HG02973 (cell line): ENCODE data around the gene PLAC1.

ENCODE experiments used
- ATAC-seq: cut with Tn5 transposase; IDR thresholded peaks from one replicate; pipeline ENCODE4 v1.9.1; 2021; ENCODE audit warnings: moderate library complexity; ENCODE audit not compliant: unreplicated experiment

Gene PLAC1, protein sequence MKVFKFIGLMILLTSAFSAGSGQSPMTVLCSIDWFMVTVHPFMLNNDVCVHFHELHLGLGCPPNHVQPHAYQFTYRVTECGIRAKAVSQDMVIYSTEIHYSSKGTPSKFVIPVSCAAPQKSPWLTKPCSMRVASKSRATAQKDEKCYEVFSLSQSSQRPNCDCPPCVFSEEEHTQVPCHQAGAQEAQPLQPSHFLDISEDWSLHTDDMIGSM

DNA sequence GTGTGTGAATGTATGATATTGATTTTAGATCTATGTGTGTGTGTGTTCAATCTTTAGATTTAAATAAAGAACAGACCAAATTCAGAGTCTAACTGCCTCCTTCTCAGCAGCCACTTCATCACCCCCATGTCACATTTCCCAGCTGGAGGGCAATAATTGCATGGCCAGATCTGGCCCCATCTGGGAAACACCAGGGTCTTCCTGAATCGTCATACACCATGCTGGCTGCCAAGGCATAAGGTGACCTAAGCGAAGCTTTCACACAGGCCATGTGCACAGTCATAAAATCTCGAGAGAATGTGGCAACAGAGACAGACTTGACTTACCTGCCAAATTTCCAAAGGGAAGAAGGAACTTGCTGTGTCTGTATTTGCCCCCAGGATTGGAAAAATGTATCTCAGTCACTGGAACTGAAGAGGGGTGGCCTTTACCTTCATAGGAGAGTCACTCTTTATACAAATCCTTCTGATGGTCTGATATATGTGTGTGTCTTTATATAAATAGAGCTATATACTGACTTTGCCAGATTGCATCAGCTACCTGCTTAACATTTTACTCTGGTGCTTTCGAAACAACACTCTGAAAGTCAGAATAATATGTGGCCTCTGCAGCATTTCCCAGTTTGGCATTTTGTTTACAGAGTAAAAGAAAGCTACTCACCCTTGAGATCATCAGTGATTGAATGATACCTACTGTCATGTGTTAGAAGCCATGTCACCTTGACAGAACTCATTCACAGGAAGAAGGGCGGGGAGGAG, at the start of gene PLAC1:
Gene PLAC1, minus strand, starts transcription at position 470 of the 758 bp plus-strand sequence. CDS start 91,789 bp downstream, outside the sequence.
- no peak for ATAC-seq

DNA sequence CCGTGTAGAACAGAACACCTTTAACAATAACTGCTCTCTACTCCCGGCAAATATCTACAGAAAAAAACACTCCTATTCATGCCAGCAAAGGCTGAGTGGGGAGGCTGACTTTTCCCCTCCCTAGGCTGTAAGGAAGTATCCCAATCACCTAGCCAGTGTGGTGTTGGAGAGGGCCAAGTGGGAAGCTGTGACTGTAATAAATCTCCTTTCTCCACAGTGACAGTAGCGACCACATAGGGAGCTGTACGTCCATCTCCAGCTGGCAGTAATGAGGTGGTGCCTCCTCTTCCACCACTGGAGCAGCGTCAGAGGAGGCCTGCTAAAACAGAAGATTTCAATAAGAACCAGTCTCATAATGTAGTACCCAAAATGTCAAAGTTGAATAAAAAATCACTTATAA, 47.9 kb upstream of the PLAC1 start:
- no peak for ATAC-seq

DNA sequence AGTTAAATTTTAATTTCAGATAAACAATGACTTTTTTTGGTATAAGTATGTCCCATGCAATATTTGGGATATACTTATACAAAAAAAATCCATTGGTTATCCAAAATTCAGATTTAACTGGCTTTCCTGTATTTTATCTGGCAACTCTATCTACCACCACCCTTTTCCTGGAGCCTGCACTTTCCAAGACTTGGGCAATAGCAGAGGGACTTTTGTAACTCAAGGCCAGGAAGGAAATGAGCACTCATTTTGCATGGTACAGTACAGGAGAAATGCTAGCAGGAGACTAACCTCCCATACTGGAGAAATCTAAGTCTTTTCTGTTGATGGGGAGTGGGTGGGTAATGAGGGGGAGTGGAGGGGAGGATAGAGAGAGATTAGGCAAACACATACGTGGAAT, 37.7 kb upstream of the PLAC1 start:
- ATAC-seq, result no peak

DNA sequence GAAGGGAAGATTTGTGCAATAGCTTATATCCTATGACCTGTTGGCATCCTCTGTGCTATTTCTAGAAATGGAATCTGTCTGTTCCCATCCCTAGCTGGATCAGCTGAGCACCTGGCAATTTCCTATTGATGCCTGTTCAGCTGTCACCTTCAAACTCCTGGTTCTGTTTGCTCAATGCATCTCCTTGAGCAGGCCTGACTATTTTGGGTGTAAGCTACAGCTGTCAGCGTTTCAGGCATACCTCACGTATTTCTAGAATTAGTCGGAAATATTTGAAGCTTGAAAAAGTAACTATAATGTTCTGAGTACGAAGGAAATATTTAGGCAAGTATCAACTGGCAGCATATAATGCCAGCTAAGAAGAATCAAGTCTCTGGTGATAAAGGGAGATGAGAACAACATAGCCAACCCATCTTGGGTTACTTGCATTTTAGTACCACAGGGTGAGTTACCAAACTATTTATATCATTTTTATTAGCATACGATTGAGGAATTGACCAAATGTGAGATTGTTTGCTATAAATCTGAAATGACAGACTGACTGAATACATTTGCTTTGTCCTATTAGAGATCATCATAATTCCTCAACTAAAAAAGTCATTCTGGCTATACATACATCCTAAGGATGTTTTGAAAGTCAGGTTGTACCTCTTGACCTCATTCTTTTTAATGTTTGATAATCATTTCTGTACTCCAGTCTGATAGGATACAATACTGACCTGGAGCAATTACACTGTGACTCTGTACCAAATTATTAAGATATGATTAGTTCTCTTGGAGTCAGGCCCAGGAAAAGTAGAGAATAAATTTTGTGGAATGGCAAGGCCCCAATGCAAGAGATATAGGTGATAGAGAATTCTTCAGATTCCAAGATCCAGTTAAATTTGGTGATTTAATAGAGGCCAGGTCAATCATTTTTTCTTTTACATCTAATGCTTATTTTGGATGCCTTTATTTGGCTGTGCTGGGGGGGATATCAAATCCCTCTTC, 36.4 kb upstream of the PLAC1 start:
- ATAC-seq, result no peak

DNA sequence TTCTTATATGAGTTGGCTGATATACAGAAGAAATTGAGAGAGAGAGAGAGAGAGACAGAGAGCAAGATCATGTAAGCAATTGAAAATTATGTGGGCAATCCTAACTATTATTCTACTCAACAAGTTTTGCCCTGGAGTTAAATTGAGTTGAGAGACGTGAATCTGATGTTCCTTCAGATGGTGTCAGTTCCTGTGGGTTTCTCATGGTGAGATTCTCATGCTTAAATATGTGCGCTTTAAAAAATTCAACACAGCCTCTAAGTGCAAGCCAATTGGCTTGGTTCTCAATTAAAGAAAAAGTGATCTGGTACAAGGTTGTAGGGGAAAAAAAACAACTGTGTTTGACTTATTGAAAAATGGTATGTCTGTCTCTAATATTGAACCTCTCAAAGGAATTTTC, 35.4 kb upstream of the PLAC1 start:
- no peak for ATAC-seq

DNA sequence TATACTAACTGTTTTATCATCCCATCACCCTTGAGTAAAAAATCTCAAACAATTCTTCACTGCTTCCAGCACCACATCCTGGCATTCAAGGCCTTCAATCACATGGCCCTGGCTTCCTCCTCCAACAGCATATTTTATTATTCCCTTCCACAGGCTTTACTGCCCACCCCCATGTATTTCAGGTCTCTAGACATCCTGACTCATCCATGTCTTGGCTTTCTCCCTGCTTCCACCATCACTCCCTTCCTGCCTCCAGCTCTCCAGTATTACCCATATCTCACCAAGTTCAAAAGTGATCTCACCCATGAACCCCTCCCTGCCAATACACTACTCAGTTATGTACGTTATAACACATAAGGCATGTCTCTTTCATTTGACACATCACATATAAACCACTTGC, 34.7 kb upstream of the PLAC1 start:
- ATAC-seq, result no peak

DNA sequence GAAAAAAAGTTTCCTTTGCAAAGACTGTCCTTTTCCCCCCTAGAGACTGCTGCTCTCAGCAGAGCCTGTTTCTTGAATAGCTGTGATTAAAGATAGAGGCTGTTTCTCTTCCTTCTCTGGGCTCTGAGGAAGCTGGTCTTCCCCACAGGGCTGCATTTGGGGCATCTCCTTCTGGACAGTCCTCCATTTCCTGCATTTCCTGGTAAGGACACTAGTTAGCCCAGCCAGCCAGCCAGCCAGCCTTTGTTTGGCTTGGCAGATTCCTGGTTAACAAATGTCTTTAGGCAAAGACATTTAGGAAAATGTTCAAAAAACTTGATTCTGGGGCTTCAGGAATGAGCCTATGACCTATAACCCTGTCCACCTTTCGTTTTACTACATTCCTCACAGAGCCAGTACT, 34.0 kb upstream of the PLAC1 start:
- no peak for ATAC-seq

DNA sequence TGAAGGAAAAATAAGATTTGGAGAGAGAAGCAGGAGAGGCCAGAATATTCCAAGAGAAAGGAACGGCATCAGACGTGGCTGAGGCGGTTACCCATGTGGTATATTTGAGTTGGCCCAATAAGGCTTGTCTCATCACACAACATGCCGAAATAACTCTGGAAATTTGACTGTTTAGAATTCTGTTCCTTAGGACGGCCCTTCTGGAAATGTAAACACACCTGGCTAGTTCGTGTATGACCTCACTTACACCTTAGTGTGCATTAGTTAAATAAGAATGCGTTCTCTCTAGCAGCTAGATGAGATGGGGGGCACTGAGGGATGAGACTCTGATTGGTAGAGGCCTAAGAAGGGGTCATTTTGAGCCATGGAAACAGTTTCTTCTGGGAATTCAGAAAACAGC, 33.2 kb upstream of the PLAC1 start:
- ATAC-seq, result no peak

DNA sequence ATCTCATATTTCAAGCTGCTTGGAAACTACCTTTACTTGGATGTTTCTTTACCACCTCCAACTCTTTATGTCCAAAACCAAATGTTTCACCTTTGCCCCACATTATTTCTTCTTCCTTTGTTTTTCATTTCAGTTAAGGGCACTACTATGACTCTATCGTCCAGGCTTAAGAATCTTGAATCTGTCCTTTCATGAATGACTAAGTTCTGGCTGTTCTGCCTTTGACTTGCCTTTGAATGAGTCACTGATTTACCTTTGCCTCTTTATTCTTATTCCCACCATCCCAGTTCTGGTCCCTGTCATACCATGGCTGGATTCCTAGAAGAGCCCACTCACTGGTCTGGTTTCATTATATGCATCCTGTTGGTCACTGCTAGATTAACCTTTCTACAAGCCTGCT, 30.6 kb upstream of the PLAC1 start:
- no peak for ATAC-seq

DNA sequence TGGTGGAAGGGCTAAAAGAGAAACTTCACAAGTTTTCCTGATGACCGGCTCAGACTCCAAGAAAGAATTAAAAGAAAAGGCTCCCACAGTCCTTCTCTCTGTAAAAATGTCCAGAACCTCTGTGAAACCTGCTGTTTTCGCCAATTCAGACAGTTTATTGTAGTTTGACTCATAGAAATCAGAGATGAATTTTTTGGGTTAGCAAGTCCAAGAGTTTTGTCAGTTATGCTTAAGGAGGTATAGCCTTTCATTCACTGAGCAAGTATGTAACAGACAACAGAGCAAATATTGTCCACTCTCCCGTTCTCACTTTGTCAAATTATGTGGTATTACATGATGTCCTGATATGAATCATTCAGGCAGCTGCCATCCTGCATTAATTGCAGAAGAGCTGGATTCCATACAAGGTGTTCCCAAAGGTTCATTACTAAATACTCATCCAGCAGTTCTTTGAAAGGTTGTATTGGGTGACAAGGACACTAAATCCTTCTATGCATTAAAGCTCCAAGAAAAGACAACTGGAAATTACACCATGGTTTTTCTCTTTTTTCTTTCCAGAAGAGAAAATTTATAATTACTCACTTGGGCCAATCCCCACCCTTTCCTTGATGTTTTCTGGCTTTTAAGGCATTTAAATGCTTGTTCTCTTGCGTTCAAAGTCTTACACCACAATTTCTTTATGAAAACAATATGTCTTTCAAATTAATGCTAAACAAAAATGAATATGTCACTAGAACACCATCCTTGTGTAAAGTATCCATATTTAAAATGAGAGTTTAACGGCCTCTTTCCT, 30.0 kb upstream of the PLAC1 start:
- no peak for ATAC-seq

DNA sequence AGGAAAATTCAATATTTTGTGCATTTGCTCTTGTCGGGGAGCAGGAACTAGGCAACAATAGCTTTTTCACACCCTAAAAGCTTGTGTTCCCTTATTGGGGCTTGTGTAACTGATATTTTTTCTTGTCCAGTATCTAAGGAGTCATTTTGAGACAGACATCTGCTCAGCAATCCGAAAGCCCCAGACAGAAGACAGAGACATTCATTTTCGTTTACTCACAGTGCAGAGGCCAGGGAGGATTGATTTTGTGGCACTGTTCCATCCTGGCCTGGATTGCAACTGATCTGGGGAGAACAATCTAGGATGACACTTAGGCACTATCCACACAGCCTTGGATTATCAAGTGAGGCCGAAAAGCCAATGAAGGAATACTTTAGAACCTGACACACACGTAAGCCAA, 27.4 kb upstream of the PLAC1 start:
- ATAC-seq, result no peak

DNA sequence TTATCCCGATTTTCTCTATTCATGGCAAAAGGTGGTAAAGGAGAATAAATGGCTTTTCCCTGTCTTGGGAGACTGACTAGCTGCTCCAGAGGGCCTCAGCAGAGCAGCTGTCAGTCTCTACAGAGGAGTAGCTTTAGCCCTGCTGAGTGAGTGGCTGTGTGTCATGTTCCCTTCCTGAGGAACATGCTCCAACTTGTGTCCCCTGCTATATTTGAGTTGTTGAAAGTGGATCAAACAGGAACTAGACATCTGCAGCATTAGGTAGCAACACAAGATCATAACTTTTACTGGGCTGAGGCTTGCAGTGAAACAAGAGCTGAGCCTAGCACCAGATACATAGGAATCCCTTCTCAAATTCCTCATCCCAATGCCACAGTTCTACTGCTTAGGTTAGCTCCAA, 26.7 kb upstream of the PLAC1 start:
- no peak for ATAC-seq

DNA sequence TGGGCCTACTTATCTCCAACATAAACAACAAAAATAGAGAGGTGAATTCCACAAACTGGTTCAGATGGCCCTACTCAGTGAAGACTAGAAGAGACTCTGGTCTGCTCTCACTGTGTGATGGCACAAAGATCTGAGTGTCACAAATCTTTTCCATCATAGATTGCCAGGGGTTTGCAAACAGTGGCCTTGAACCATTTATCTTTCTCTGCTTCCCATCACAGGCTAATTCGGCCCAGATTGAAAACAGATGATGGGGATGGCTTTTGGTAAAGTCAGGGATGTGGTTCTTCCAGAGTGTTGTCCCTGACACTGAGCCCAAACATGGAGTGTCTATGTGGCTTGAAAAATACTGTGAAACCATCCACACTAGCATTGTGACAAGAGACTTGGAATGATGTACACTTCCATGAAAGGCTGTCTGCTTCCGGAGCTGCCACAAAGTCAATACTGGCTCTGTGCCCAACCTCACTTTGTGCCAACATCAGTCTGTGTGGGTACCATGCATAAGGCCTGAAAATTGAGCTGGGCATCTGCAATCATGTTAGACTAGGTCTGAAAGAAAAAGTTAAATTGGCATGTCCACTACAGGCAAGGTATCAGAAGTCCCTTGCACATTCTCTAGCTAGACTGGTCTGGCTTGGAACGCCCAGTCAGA, 25.2 kb upstream of the PLAC1 start:
- no peak for ATAC-seq

DNA sequence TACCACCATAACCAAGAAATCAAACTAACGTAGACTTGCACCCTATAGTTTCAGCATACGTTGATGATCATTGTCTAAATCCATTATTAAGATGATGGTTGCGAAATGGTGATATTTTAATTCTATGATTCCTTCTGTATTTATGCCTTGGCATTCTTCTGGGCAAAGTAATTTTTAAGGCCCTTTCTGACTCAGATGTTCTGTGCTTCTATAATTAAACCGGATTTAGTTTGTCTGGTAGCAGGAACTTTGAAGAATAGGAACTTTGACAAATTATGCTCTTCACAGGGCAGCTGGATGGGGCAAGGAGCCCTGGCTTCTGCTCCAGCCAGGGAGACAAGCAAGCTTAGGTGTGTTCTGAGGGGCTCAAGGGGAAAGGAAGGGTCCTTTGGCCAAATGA, 23.8 kb upstream of the PLAC1 start:
- ATAC-seq, result no peak

DNA sequence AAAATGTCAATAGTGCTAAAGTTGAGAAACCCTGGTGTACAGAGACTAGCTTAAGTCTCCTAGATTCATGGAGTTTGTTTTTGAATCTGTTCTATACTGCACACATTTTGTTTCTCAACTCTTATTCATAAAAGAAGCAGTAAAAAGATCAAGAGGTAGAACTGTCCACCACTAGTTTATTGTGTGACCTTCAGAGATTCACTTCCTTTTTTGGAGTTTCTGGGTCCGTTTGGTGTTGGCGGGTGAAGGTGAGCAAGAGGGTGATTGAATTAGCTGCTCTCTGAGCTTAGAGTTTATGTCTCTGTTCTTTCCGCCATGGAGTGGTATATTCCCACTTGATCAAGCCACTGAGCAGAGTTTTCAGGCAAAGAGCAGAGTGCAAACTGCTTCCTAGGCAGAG, 21.4 kb upstream of the PLAC1 start:
- no peak for ATAC-seq

DNA sequence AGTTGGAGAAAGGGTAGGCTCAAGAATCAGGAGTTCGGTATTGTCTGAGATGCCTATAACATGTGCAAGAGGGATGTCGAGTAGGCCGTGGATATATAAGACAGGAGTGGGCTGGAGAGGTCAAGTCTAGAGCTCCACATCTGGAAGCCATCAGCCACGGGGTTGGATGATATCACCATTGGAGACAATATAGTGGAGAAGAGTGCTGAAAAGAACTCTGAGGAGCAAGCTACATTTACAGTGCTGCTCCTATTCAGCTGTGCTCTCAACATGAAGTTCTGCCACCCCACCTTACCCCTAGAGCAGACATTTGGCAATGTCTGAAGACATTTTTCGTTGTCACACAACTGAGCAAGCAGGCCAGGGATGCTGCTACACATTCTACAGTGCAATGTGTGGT, 20.9 kb upstream of the PLAC1 start:
- no peak for ATAC-seq

DNA sequence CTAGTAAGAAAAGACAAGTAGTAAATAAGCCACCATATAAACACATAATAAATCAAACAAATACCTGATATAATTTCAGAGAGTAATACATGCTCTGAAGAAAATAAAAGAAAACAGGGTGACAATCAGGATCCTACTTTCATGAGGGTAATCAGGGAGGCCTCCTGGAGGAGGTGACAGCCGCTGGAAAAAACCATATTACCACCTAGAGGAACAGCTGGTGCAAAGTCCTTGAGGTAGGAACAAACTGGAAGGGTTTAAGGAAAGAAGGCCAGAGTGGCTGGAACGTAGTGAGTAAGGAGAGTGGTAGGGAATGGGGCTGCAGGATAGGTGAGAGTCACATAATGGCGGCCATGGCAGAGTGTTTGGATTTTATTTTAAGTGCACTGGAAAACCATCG, 19.1 kb upstream of the PLAC1 start:
- no peak for ATAC-seq

DNA sequence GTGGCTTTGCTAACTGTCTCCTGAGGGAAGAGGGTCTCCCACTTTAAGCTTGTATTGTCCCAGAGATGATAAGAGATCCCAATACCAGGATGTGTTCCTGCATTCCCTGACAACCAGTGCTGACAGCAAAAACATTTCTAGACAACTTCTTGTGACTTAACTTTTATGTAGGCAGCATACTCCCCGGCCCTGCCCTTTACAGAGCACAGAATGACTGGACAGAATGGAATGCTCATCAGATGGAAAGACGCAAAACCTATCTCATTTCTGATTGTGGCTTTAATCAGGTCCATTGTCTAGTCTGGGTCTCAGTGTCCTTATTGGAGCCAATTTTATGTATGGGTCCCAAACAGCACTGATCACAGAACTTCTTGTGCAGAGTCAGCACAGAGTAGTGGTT, 18.2 kb upstream of the PLAC1 start:
- ATAC-seq, result no peak

DNA sequence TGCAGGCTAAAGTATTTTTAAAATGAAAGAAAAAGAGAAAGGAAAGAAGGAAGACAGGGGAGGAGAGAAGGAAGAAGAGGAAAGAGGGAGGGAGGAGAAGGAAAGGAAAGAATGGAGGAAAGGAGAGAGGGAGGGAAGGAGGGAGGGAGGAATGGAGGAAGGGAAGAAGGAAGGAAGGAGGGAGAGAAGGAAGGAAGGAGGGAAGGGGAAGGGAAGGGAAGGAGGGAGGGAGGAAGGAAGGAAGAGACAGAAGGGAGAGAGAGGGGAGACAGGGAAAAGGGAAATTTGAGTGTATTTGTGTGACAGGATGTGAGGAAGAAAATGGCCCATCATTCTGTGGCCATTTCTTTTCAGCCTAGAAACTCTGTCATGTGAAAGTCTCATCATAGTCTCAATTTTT, 14.9 kb upstream of the PLAC1 start:
- ATAC-seq, result no peak

DNA sequence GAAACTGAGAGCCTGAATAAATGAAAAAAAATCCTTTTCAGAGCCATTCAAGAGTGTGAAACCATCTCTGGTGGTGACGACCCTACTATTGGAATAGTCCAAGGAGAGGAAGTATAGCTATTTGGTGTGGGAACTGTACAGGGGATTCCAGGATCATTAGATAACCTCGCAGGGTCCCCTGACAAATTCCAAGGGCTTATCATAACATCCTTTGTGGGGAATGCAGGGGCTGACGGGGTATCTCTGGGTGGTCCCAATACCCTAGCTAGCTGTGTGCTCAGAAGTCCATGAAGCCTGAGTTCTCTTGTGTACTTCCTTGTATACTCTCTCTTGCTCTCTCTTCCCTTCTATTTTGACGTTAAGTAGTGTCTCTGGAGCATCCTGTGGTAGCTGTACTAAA, 13.8 kb upstream of the PLAC1 start:
- no peak for ATAC-seq
